ENCODE results near the gene MRPS18B.

The MRPS18B gene

GRCh38 chr6:30617565-30618269 lies at the start of gene MRPS18B:
TSS of gene MRPS18B (plus strand) at chr6:30617840. CDS start at chr6:30617866, 26 bp downstream.
- DNase-seq: peak; percentile 99

- no peak for DNase-seq
Observed at GRCh38 chr6:30568245-30568644, 49.4 kb upstream of the MRPS18B start.

- DNase-seq: no peak
Observed at GRCh38 chr6:30570263-30570662, 47.4 kb upstream of the MRPS18B start.

GRCh38 chr6:30570740-30571074 lies 46.9 kb upstream of the MRPS18B start:
- DNase-seq: peak; percentile 61

GRCh38 chr6:30571075-30571761 lies 46.4 kb upstream of the MRPS18B start, which contains the start of gene ABCF1:
TSS of gene ABCF1 (plus strand) at chr6:30571442. CDS start at chr6:30571488, 46 bp downstream.
- peak; percentile 98 for DNase-seq

GRCh38 chr6:30571762-30572082 lies 45.9 kb upstream of the MRPS18B start:
- no peak for DNase-seq

- no peak for DNase-seq
Observed at GRCh38 chr6:30572148-30572547, 45.5 kb upstream of the MRPS18B start.

- DNase-seq: no peak
Observed at GRCh38 chr6:30573113-30573512, 44.5 kb upstream of the MRPS18B start.

- DNase-seq: no peak
Observed at GRCh38 chr6:30578051-30578450, 39.6 kb upstream of the MRPS18B start.

- DNase-seq: no peak
Observed at GRCh38 chr6:30583921-30584320, 33.7 kb upstream of the MRPS18B start.

- no peak for DNase-seq
Observed at GRCh38 chr6:30589754-30590358, 27.8 kb upstream of the MRPS18B start.

- DNase-seq: no peak
Observed at GRCh38 chr6:30590509-30590908, 27.1 kb upstream of the MRPS18B start.

GRCh38 chr6:30591008-30591407 lies 26.6 kb upstream of the MRPS18B start:
- DNase-seq: no peak

- DNase-seq: no peak
Observed at GRCh38 chr6:30592287-30592686, 25.4 kb upstream of the MRPS18B start.

- DNase-seq: peak; percentile 77
Observed at GRCh38 chr6:30597315-30598144, 20.1 kb upstream of the MRPS18B start.

GRCh38 chr6:30598912-30599624 lies 18.6 kb upstream of the MRPS18B start:
- no peak for DNase-seq

GRCh38 chr6:30599625-30600324 lies 17.9 kb upstream of the MRPS18B start:
- no peak for DNase-seq

- DNase-seq: no peak
Observed at GRCh38 chr6:30600451-30600961, 17.1 kb upstream of the MRPS18B start.

- no peak for DNase-seq
Observed at GRCh38 chr6:30601436-30601814, 16.2 kb upstream of the MRPS18B start.

GRCh38 chr6:30601815-30602641 lies 15.6 kb upstream of the MRPS18B start:
- no peak for DNase-seq

- DNase-seq: no peak
Observed at GRCh38 chr6:30603961-30604360, 13.7 kb upstream of the MRPS18B start.
